Activated effector memory CD4-positive, alpha-beta T cell treated with anti-CD3 and anti-CD28 coated beads, Interleukin-2, amount 50 U/mL, for 16 hours (primary cell): ENCODE data around the gene KPTN.

Experiments
- DNase-seq: peaks from one replicate; pipeline ENCODE4 v3.0.0-alpha.2; 2020

Gene KPTN

DNA sequence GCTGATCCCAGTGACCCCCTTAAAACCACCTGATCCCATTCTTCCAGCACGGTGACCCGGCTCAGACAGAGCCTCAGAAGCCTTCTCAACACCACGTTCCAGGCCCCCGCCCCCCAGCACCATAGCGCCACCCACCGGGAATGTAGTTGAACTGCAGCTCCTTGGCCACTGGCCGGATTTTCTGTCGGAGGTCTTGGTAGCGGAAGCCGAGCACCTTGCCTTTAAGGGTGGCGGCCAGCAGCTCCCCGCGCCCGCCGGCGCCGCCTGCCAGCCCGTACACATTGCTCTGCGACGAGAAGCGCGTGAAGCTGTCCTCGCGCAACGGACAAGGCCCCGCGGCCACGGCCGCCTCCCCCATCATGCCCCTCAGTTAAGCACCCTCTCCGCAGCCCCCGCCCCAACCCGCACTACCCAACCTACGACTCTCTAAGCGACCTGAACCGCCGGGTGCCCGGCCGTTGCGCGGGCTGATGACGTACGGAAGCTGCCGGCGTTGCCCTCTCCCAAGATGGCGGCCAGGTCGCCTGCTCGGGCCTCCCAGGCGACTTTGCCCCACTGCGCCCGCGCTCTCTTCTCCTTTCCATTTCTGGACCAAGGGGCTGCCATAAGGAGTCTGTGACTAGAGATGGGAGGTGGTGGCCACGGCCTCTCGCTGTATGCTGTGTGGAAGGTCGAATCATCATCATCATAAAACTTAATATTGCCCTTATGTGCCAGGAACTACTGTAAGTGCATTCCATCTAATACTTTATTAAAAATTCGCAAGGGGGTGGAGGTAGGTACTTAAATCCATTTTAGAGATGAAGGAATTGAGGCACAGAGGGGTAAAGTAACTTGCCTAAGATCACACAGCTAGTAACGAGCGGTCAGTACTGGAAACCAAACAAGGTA, at the start of gene KPTN:
KPTN (minus strand) TSS at position 420 of the 891 bp plus-strand sequence; CDS start at position 361, 59 bp downstream.
- peak; percentile 96 for DNase-seq

- DNase-seq = no peak
Observed at GRCh38 chr19:47531640-47532387, 47.8 kb upstream of the KPTN start.

DNA sequence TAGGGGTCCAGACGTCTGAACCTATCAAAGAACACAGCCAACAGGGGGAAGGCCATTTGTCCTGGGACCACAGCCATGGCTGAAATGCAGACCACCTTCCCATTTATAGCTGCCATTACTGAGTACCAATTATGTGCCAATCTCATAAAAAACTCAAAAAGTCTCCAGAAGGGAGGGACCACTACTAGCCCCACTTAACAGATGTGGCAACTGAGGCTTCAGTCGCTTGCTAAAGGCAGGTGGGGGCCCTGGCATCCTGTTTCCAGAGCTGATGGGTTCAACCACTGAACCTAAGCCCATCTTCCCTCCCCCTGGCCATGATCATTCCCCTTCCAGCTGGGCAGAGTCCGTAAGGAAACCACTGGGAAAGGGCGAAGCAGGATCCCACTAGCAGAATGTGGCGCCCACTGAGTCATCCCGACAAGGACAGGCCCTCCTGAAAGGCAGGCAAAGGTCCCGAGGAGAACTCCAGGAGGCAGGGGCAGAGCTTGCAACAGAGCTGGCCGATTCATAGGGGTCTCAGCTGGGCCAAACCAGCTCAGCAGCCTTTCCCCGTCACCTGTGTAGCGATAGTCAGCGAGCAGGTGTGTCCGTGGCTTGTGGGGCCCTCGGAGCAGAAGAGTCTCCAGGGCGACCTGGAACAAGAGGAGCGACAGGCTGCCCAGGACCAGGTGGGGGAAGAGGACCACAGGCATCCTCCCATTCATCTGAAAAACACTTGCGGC, 45.2 kb upstream of the KPTN start:
- no peak for DNase-seq

DNA sequence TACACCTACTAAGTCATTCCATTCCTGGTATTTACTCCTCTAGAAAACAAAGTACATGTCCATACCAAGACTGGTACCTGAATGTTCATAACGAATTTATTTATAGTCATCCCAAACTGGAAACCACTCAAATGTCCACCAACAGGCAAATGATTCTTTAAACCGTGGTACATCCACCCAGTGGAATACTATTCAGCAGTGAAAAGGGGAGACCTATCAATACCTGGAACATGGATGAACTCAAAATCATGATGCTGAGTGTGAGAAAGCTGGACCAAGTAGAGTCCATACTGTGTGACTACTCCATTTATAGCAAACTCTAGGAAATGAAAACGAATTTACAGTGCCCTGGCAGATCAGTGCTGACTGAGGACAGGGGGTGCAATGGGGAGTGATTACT, 42.8 kb upstream of the KPTN start:
- DNase-seq = no peak

GRCh38 chr19:47523473-47523872, 39.5 kb upstream of the KPTN start:
- no peak for DNase-seq

DNA sequence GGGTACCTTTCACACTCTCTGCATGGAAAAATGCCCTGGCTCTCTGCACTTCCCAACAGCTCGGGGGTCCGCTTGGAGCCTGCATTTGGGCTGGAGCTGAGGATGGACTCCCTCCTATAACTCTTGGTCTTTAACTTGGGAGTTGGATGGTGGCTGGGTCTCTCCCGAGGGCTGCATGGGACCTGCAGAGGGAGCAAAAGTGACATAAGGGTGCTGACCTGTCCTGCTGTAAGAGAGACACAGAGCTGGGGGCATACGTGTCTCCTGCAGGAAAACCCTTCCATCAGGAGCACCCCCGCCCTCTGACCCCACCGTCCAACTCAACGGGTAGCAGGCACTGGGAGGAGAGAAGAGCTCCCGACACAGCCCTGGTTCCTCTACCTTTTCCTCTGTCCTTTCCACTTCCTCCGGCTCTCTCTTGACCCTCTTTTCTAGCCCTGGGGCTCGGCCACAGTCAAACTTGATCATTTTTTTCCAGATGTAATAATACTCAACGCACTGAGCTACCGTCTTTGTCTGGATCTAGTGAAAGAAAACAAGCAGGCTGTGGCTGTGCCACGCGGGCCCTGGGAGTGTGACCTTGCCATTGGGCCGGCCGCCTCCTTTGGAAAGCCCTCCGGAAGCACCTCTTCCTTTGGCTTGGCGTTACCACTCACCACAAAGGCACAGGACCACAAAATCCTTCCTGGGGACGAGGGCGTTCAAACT, 37.6 kb upstream of the KPTN start:
- no peak for DNase-seq

DNA sequence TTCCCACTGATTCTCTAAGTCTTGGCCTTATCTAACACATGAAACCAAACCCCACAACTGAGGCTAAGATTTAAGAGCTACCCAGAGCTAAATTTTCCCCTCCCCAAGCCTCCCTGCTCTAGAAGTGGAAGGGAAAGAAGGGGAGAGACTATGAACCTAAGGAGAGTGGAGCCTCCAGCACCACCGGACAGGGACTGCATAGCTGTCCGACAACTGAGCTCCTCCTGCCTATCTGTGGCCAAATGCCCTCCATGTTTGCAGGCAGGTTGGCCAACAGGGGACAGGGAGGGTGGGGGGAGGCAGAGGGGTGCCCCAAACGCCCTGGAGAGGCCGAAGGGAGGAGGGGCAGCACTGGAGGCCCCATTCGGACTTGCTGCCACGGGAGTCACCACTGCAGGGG, 36.8 kb upstream of the KPTN start:
- no peak for DNase-seq

- DNase-seq = no peak
Observed at GRCh38 chr19:47520343-47520806, 36.4 kb upstream of the KPTN start.

GRCh38 chr19:47518854-47519253, 34.8 kb upstream of the KPTN start:
- no peak for DNase-seq

GRCh38 chr19:47518139-47518538, 34.1 kb upstream of the KPTN start:
- peak; percentile 72 for DNase-seq

DNA sequence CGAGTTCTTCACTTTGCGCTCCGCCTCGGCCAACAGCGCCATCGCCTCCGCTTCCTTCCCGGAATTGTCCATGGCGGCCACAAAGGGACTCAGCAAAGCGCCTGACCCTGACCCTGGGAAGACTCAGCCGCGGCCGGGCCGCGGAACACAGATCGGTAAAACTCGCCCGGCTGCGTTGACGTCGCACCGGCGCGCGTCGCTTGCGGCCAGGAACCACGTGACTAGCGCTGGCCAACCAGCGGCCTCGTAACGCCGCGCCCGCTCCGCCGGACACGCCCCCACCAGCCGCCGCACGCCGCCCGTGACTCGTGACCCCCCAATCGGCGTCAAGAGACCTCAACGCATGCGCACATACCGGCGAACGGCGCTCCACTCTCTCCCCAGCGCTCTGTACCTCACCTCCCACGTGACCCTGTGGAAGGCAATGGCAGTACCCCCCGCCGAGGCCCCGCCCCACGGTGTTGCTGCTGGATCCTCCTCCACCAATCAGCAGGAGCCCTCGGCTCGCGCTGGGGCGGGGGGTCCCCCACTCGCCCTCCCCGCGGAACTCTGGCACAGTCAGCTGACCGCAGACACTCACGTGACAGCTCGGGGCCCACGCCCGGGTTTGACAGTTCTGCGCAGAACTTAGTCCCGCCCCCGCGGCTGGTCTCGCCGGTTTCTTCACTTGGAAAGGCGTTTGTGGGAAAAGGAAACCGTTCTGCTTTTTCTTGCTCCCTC, 31.0 kb upstream of the KPTN start, which contains the start of gene NAPA:
NAPA (minus strand) TSS at position 195 of the 720 bp plus-strand sequence; CDS start at position 72, 123 bp downstream.
- peak; percentile 100 for DNase-seq

DNA sequence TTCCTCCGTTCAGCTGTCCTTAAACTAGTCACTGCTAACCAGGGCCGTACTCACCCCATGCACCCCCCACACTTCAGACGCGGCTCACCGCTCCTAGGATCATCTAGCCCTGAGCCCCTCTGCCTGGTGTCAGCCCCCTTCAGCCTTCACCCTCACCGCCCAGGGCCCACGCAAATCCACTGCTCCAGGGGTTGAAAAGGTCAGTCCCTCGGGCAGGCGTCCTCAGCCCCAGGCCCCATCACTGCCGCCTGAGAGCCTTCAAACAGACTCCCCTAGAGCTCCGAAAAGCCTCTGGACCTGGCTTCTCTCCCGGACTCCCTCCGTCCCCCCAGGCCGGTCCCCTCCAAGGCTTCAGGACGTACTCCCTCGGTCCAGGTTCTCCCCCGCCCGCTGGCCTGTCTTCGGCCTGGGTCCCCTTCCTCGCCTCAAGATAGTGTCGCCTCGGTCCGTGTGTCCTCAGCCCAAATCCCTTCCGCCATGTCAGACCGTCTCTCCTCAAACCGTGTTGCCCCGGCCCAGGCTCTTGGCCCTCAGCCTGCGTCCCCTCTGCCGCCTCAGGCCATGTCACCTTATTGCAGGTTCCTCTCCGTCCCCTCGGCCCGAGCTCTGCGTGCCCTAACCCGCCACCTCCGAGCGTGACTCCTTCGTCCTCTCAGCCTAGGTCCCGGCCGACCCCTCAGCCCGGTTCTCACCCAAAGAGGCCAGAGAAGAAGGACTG, 30.3 kb upstream of the KPTN start:
- DNase-seq = no peak

GRCh38 chr19:47512948-47513319, 28.9 kb upstream of the KPTN start:
- DNase-seq = no peak

DNA sequence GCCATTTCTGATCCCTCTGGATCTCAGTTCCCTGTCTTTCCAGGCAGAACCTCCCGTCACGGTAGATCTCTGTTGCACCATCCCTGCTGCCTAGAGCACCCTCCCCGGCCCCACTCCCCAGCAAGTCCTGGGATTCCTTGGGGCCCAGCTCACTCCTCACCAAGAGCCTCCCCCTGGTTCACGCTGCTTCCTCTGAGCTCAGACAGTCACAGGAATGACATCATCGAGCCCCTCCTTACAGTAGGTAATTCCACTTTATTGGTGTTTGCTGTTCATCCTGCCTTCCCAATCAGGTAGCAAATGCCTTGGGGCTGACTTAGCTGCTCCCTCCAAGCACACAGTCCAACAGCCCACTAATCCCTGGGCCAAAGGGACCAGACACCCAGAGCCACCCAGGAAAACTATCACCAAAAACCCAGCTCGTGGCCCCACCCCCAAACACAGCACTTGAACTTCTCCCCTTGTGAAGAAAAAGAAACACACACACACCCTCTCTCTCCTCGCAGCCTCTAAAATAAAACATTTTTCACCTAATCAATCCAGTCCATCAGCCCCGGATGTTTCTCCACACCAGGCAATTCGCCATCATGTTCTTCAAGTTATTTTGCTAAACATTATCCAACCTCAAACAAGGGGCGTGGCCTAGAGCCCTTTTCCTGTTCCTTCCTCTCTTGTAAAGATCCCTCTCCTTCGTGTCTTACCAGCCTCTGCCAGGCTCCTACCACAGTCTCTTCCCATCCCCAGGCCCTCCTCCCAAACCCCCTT, 28.3 kb upstream of the KPTN start:
- DNase-seq = no peak

DNA sequence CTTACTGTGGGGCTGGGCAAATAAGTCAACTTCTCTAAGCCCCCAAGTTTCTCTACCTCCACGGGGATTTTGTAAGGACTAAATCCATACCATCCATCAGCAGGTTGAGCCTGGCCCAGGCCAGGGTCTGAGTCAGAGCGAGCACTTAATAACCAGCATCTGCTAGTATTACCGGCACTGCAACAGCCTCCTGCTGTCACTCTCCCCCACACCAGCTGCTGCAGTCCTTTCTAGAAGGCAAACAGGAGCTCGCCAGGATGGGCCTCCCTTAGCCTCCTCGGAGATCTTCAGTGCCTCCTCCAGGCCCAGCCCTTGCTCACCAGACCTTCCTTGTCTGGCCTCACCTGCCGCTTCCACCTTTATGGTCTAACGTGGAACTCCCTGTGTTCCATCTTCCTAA, 27.7 kb upstream of the KPTN start:
- DNase-seq = no peak

GRCh38 chr19:47511128-47511517, 27.1 kb upstream of the KPTN start:
- DNase-seq = no peak

- DNase-seq = no peak
Observed at GRCh38 chr19:47510516-47511127, 26.6 kb upstream of the KPTN start.

DNA sequence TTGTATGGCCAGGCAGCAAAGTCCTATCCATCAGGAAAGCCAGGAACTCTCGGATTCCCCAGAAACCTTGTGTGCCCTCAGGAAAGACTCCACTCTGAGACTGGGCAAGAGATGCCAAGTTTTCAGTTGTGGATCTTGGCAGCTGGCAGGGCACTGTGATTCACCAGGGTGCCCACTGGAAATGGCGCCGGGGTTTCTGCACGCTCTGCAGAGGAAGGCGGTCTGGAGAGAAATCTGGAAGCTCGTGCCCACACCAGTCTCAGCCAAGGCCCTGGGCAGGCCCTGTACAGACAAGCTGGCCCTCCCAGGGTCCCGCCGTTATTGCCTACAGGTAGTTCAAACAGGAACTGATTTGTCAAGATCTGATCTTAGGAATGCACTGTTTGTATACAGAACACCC, 26.0 kb upstream of the KPTN start:
- DNase-seq = no peak

GRCh38 chr19:47509170-47509847, 25.3 kb upstream of the KPTN start:
- DNase-seq = no peak
